Activated CD8-positive, alpha-beta memory T cell treated with anti-CD3 and anti-CD28 coated beads, Interleukin-2, amount 50 U/mL, for 1 hour (primary cell): Measurements from ENCODE around the gene ATG14.
A peak's percentile ranks its signal among the peaks of the same experiment; 100 is the strongest.
"Not testable (repeated sequence)": the region's sequence is repeated elsewhere in the genome, so short reads cannot be mapped to it uniquely, and the experiment has no call there.

ENCODE experiments used
- DNase-seq: peaks from one replicate; pipeline ENCODE4 v3.0.0-alpha.2; 2020; ENCODE audit errors: extremely low read depth

Gene ATG14

DNA sequence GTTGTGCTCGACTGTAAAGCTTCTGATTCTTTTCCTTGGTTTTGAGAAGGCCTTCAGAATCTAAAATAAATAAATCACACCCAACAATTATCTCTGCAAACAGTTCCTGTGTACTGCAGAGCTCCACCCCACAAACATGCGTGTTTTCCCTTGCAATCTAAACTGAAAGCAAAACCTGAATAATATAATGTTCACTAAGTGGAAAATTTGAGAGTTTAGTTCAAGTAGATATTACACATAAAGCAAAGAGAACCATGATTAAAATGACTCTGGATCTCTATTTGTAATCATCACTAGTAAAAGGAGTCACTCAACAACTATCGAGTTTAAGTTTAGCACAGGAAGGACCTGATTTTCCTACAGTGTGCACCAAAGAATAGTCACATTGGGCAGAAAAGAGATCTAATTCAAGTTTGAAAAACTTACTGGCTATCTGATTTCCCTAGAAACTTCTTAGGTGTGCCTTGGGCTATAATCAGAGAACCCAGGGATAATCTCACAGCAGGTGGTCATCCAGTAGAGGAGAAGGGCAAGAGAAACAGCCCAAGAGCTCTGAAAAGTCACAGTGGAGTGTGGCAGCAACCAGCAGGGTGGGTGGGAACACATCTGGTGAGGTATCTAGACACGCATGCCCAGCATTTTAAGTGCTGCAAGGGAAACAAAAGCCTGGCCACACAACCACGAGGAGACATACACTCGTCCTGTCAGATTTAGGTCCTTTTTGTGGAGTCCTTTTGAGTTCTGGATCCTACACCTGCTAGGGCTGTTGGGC lies 25.4 kb downstream of the ATG14 start:
- no peak for DNase-seq

DNA sequence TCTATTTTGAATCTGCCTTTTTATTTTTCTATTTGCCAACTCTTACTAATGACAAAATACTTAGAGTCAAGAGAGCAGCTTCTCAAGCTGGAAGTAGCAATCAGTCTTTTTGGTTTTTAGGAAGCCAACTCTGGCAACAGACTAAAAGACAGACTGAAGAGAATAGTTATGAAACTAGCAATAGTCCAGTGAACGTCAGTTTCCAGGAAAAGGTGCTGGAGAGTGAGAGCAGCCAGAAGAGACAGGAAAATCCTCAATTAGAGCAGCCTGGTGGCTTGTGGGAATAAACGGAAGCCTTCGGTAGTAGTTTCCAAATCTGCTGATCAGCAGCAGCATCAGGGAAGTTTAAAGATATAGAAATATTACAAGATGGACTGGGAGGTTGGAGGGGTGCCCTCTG lies 27.1 kb downstream of the ATG14 start:
- DNase-seq: no peak

DNA sequence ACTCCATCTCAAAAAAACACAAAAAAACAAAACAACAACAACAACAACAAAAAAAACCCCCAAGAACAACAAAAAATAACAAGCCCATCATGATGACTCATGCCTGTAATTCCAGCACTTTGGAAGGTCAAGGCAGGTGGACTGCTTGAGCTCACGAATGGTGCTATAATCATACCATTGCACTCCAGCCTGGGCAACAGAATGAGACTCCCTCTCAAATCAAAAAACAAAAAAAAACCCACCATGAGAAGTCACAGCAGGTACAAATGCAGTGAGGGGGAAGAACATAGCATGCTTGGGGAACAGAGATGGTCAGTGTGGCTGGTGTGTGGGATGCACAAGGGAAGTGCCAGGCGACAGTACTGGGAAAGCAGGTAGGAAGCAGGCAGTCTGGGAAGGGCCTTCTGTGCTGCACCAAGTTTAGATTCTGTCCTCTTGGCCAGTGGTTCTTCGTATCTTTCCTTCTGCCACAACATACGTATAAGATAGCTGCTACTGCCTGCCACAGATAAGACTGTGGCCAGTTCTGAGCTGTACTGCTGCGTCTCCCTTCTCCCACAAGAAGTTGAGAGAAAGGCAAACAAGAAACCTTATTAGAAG lies 28.0 kb downstream of the ATG14 start:
- no peak for DNase-seq

DNA sequence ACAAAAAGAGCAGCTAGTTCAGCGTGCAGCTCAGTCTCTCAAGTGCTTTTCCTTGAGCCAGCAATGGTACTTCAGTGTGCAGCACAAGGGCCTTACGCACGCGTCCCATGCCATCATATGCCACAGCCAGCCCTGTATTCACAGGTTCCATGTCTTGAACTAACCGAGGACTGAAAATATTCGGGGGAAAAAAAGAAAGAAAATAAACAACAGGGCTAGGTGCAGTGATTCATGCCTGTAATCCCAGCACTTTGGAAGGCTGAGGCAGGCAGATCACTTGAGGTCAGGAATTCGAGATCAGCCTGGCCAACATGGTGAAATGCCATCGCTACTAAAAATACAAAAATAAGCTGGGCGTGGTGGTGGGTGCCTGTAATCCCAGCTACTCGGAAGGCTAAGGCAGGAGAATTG lies 28.6 kb downstream of the ATG14 start:
- not testable (repeated sequence) for DNase-seq

DNA sequence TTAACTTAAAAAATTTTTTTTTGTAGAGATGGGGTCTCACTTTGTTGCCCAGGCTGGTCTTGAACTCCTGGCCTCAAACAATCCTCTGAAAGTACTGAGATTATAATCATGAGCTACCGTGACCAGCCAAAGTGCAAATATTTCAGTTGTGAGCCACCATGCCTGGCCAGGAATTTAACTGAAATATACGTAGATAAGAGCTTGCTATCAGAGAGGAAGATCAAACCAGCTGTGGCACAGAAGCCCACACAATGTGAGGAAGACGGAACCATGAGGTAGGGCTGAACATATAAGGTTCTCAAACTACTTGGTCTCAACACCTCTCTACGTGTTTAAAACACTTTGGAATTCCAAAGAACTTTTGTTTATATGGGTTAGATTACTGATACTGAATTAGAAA lies 29.1 kb downstream of the ATG14 start:
- DNase-seq: no peak

DNA sequence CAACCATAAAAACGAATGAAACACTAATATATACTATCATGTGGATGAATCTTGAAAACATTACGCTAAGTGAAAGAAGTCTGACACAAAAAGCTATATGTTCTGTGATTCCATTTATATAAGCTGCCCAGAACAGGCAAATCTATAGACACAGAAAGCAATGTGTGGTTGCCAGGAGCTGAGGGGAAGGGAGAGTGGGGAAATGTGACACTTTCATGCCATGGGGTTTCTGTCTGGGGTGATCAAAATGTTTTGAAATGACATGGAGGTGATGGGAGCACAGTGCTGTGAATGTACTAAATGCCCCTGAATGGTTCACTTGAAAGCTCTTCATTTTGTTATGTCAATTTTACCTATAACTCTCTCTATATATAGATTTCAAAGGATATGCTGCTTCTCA lies 30.1 kb downstream of the ATG14 start:
- no peak for DNase-seq

DNA sequence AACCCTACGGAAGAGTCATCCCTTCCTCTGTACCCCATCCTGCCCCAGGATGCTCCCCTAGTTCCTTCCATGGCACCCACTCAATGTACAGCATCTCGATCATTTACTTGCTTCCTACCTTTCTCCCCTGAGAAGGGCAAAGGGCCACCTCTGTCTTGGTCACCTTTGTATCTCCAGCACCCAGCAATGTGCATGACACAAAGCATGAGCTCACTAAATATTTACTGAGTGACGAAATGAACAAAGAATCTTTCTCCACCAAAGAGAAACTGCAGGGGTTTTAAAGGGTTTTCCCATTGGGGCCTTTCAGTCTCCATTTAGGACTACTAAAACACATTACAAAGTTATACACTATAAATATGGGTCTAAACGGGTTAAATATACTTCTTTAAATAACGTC lies 30.6 kb downstream of the ATG14 start:
- no peak for DNase-seq

DNA sequence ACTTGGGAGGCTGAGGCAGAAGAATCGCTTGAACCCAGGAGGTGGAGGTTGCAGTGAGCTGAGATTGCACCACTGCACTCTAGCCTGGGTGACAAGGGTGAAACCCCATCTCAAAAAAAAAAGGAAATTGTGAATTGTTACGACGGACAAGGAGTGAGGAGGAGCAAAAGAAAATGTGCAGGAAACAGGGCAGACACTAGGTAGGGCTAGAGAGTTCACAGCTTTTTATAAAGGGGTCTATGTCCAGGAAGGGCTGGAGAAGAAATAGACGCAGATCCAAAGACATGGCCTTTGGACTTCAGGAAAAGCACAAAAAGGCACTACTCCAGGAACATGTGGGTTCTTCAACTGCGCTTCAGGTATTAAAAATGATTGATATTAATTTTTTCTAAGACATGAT lies 34.4 kb downstream of the ATG14 start:
- DNase-seq: no peak

DNA sequence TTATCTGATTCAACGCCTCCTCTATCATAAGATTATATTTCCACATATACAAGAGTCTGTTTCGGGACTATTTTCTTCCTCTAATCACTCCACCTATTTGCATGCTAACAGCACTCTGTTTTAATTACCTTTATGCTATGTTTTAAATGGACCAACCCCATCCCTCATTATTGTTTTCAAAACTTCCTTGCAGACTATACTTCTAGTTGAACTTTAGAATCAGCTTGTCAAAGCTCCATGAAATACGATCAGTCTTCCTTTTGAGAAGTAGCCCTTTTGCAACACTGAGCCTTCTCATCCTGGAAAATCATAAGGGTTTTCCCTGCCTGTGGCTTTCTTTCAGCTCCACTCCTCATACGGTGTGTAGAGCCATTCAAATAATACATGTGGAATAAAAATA lies 36.9 kb downstream of the ATG14 start:
- no peak for DNase-seq

DNA sequence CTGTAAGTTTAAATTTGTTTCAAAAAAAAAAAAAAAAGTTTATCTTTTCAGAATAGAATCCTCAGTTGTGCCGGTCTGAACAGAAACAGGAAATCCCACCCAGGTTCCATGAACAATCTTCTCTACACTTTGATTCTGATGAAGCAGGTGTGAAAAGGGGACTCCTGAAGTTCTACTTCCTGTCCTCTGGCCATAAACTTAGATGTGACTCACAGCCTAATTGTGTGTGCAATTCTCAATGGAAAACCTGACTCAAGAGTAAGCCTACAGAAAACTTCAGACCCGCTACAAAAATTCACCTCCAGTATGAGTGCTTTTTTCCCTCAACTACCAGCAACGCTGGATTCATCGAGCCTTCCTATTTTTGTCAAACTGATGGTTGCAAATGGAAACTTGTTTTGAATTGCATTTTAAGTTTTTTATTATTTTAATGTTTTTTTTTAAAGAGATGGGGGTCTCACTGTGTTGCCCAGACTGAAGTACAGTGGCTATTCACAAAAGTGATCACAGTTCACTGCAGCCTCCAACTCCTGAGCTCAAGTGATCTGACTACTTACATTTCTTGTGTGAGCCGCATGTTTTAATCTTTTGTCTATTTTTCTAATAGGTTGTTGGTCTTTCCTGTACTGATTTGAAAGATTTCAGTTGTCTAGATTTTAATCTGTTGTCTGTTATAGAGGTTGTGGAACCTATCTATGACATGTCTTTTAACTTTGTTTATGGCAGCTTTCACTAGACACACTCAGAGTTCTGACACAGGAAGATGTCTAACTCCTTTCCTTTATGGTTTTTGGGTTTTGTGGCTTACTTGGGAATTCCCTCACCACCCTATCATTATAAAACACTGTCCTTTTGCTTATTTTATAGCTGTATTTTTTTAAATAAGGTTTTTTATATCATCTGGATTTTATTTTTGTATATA lies 37.6 kb downstream of the ATG14 start:
- DNase-seq: peak; percentile 11

DNA sequence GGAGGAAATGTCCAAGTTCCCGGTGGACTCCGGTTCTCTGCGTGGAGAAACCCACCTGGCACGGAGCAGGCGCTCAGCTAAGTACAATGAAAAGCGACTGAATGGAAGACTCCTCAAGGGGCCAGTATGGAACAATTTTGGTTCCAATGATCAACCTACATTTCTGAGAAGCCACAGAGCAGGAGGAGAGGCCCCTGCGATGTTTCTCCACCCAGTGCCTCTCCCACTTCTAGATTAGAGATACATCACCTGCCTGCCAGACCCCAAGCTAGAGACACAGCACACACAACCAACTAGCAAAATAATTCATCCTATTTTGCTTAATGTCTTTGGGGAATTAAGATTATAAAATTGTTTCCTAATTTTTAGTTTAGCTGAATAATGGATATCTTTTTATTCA lies 38.8 kb downstream of the ATG14 start:
- no peak for DNase-seq

DNA sequence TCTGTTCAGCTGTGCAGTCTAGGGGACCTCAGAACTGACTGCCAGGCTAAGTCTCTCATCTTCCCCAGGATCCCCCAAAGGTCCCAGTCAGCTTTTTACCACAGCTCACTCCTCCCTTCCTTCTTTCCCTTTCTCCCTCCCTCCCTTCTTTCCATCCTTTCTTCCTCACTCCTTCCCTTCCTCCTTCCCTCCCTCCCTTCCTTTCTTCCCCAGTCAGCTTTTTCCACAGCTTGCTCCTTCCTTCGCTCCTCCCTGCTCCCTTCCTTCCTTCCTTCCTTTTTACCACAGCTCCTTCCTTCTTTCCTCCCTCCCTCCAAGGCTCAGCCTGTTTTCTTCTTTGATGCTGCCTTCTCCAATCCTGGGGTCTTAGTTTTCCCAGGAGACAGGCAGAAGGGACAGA lies 39.2 kb downstream of the ATG14 start:
- DNase-seq: no peak

DNA sequence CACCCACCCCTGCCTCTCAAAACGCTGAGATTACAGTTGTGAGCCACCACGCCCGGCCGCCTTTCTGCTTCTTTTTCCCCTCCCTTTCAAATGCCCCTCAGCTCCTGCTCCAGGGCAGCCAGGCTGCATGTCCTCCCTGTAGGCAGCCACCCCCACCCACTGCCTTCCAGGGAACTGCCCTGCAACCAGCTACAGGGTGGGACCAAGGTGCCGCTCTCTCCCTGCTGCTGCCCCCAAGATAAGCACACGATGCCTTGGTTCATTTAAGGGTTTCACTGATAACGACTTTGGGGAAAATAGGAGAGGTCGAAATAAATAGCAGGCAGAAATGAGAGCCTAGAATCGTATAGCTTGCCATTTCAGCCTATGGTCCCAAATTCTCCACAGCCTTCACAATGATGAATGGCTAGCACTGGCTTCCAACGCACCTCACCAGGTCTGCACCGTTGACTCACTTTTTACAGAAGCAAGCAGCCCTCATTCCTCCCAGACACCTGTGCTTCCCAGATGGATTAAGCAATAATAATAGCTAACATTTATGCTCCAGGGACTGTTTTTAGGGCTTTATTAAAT lies 40.7 kb downstream of the ATG14 start:
- DNase-seq: no peak

DNA sequence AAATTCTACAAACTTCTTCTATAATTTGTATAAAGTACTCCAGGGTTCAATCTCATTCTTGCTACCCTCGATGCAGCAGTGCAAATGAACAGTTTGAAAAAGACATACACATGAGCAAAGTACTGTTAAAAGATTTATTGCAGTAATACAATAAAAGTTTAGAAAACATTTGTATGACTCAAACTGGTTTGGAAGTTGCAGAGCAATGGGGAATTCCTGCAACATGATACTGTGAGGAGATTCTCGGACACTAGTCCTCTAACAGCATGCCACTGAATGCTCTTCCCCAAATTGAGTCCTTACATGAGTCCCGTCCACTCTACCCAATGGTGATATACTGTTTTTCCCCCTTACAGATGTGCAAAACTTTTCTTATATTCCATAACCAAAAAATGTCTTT lies 45.4 kb downstream of the ATG14 start:
- no peak for DNase-seq

DNA sequence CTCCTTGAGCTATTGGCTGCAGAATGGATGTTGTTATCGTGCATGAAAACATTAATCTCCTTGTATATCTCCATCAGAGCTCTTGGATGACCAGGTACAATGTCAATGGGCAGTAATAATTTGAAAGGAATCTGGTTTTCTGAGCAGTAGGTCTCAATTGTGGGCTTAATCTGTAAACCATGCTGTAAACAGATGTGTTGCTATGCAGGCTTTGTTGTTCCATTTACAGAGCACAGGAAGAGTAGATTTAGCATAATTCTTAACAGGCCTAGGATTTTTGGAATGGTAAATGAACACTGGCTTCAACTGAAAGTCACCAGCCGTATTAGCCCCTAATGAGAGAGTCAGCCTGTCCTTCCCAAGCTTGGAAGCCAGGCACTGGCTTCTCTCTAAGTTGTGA lies 50.4 kb downstream of the ATG14 start:
- no peak for DNase-seq

DNA sequence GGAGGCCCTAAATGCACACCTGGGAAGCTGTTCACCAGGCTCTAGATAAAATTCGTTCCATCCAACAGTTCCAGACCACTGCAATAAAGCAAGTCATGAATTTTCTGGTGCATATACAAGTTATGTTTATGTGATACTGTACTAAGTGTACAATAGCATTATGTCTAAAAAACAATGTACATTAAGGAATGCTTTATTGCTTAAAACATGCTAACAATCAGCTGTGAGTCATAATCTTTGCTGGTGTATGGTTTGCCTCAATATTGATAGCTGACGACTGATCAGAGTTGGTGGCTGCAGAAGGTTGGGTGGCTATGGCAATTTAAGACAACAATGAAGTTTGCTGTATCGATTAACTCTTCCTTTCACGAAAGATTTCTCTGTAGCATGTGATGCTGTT lies 52.3 kb downstream of the ATG14 start:
- DNase-seq: no peak

DNA sequence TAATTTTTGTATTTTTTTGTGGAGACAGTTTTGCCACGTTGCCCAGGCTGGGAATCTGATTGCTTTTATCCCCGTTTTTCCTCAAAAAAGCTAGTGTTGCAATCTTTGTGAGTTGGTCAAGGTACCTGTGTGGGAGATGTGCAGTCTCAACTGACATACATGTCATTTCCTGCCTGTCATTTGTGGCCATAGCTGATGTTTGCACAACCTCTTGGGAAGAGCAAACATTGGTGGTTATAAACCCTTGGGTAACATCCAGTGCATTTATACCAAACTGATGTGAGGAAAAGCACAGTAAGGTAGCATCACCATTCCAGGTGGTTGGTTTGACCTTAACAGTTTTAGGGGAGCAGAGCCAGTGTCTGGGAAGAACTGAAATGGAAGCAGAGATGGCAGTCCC lies 54.7 kb downstream of the ATG14 start:
- DNase-seq: no peak

DNA sequence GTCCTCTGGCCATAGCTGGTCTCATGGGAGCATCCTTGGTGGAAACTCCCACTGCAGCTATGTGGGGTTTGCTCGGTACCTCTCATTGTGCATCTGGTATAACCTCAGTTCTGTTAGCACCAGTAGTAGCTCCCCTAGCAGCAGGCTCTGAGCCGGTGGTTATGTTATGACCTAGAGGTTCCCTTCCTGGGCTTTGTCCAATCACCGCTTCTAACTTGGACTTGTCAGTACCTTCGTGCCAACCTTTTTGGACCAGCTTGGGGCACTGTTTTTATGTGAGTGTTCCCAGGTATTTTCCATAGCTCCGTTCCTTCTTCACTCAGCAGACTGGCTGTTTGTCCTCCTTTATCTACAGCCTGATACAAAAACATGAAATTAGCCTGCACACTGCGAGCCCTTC lies 55.7 kb downstream of the ATG14 start:
- no peak for DNase-seq

DNA sequence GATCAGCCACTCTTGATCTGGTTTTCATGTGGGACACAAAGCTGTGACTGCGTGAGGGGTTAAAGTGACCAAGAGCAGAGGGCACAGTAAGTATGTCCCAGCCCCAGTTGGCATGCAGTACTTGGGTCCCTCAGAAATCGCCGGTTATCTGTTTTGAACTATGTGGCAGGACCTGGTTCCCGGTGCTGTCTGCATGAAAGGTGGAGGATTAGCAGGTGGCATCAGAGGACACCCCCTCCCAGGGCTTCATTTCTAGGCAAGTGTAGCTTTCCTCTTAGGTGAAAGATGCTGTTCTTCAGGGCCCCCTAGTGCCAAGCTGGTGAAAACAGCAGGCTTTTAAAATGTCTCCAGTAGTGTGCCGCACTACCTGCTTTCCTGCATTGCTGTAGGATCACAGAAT lies 57.1 kb downstream of the ATG14 start:
- peak; percentile 20 for DNase-seq

DNA sequence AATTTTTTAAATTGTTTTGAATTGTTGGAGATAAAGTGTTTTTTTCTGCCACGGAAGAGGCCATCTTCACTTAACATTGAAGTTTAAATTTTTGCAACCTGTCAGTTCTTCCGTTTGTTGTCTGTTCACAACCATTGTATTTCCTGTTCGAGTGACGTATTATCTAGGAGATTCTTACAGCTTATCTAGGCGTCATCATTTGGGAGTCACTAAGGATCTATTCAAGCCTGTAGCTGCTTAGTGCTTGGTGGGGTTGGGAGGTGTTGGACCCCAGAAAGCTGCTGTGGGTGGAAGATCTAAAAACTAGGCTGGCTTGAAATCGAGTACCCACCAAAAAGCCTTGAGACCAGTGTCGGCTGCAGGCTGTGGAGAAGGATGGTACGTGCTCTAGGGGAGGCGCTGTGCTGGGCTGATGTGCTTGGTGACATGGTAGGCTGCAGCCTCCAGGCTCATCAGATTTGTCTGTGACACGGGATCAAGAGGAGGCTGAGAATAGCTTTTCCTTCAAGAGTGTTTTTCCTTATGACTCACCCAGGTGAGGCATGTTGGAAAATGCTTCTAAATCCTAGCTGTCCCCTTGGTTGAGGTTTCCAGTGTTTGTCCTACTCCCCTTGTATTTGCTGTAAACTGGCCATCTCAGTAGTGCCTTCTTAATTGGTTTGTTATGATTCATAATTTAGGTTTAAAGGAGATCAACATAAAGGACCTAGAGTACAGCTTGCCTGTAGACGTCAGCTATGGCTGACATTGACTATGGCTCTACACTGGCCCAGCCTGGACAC lies 57.8 kb downstream of the ATG14 start:
- DNase-seq: no peak

DNA sequence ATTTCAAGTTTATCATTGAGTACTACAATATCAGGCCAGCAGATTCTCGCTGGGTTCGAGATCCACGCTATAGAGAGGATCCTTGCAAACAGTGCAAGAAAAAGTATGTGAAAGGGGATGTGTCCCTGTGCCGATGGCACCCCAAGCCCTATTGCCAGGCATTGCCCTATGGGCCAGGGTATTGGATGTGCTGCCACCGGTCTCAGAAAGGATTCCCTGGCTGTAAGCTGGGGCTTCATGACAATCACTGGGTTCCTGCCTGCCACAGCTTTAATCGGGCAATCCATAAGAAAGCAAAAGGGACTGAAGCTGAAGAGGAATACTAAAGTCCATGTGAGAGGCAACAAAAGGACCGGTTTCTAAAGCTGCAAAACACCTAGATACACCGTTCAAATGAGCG lies 59.4 kb downstream of the ATG14 start:
- DNase-seq: no peak

DNA sequence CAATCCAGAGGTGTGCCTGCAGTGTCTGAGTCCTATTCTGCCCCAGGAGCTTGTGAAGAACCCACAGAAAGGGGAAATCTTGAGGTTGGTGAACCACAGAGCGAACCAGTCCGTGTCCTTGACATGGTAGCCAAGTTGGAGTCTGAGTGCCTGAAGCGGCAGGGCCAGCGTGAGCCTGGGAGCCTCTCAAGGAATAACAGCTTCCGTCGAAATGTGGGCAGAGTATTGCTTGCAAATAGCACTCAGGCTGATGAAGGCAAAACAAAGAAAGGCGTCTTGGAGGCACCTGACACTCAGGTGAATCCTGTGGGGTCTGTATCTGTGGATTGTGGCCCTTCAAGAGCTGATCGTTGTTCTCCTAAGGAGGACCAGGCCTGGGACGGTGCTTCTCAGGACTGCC lies 60.5 kb downstream of the ATG14 start:
- no peak for DNase-seq
